Measurements from ENCODE around the gene NRIP1.

NRIP1 gene

DNA sequence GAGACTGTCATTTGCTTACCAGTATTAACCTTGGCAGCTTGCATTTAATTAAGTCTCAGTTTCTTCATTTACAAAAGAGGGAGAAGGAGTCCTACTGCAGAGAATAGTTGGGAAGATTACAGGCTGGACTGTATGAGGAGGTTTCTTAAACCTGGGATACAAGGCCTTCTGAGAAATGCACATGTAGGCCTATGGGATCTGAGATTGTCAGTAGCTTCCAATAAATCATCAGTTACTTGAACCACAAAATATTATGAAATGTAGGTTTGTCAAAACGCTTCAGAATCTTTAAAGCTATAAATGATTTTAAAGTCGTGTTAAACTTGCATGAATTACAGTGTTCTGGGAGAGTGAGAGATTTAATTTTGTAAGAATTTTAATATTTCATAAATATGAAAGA, 69.6 kb downstream of the NRIP1 start:
- no peak for ATAC-seq
- H3K36me3 Mint-ChIP-seq = peaks cover 6% of the 10 kb centered on the region
- peaks cover 11% of the 10 kb centered on the region for H3K4me1 Mint-ChIP-seq
- no peak for DNase-seq (ENCODE audit: low spot score in 2 of 2)
- H3K9me3 Mint-ChIP-seq = no peaks in the 10 kb centered on the region
- H3K4me3 Mint-ChIP-seq = no peak overlapping the region
- no peak overlapping the region for H3K27ac Mint-ChIP-seq

DNA sequence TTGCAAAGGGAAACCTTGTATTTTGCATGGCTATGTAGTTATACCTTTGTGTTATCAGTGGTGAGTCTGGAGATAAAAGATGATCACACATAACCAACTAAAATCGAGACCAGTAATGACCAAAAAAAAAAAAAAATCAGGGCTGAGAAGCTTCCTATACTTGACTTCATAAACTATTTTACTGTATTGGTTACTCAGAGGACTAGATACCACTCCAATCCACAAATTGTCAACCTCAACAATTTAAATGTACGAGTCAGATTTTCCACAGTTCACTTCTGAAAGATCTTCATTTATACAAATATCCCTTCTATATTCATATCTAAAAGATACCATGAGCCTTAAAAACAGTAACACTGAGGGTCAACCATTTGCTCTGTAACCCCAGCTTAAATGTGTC, 71.7 kb downstream of the NRIP1 start:
- Mint-ChIP-seq H3K4me1 (peaks cover 16% of the 10 kb centered on the region), H3K36me3 (peaks cover 6% of the 10 kb centered on the region), H3K4me3 (no peak overlapping the region), H3K27ac (no peak overlapping the region), H3K9me3 (no peaks in the 10 kb centered on the region)
- ATAC-seq (peak; percentile 79), DNase-seq (ENCODE audit: low spot score in 2 of 2) (no peak)

DNA sequence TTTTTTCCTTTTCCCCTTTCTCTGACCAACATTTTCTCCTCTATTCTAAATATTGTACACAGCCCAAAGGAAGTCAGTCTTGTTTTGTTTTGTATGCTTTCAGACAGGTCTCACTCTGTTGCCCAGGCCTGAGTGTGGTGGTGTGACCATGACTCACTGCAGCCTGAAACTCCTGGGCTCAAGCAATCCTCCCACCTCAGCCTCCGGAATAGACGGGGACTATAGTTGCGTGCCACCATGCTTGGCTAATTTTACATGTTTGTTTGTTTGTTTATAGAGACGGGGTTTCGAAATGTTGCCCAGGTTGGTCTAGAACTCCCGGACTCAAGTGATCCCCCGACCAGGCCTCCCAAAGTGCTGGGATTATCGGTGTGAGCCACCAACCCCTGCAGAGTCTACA, 72.8 kb downstream of the NRIP1 start:
- Mint-ChIP-seq H3K27ac (peak overlapping the region; percentile 43), H3K4me3 (no peak overlapping the region), H3K4me1 (peaks cover 16% of the 10 kb centered on the region), H3K9me3 (no peaks in the 10 kb centered on the region), H3K36me3 (peaks cover 6% of the 10 kb centered on the region)
- ATAC-seq (peak; percentile 40), DNase-seq (ENCODE audit: low spot score in 2 of 2) (no peak)

DNA sequence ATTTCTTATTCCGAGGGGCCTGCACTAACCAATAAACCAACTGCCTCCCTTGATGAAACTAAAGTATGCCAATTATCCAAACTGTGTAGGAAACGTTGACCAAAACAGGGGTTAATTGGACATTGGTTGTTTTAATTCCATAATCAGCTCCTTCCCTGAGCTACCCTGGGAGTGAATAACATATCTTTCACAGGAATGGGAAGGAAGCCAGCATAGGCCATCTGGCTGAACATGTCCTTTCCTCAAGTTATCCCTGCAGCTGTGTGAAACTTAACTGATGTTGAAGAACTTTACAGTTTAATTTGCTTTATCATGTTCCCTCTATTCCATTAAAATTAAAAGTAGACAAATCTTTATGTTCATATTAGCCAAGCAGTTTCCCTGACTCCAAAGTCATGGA, 75.4 kb downstream of the NRIP1 start:
- no peak overlapping the region for H3K27ac Mint-ChIP-seq
- DNase-seq (ENCODE audit: low spot score in 2 of 2) (no peak), ATAC-seq (no peak)
- peaks cover 16% of the 10 kb centered on the region for H3K4me1 Mint-ChIP-seq
- H3K4me3 Mint-ChIP-seq = no peak overlapping the region
- H3K36me3 Mint-ChIP-seq = peaks cover 6% of the 10 kb centered on the region
- H3K9me3 Mint-ChIP-seq = no peaks in the 10 kb centered on the region

DNA sequence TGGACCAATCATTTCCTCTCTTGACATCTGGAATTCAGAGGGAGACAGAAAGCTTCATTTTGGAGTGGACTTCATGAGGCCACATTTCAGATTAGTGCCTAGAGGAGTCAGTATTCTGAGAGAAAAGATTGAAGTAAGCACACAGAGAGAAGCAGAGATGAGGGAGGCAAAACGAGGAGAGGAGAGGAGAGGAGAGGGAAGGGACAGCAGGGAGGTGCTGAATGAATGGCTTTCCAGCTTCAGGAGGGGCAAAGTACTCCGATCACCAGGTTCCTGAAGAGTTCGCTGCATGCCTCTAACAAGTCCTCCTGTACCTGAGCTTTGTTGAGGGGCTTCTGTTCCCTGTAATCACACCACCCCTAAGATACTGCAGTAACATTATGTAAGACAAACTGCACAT, 76.0 kb downstream of the NRIP1 start:
- Mint-ChIP-seq H3K27ac (no peak overlapping the region), H3K36me3 (peaks cover 6% of the 10 kb centered on the region), H3K4me1 (peaks cover 20% of the 10 kb centered on the region), H3K9me3 (no peaks in the 10 kb centered on the region), H3K4me3 (no peak overlapping the region)
- no peak for ATAC-seq
- no peak for DNase-seq (ENCODE audit: low spot score in 2 of 2)

DNA sequence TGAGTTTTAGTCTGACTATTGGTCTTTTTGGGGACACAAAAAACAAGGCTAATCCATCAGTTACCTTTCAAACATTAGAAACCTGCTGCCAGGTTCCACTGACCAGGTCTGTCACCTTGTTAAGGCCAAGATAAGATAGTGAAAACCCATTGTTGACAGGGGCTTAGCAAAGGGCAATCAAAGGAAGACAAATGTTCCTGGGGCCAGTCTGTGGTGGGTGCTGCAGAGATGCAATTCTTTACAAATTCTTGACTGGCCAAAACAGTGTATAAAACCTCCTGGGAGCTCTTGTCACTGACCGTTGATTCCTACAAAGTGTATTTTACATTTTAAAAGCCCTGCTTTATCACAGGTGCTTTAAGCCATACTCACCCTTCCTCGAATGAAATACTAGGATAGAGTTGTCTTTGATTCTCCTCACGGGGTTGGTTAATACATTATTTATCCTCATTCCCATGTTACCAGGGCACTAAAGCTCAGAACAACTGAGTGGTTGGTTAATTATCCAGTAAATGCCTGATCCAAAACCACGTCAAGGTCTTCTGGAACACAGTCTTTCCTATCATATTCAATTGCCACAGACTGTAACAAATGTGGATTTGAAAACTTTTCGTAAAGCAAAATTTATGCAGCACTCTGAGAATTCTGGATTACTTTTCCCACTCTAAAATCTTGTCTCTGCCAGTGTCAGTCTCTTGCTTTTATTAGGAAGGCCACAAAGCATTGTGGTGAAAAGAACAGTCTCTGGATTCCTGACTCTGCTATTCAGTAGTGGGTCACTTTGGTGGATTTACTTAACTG, 77.2 kb downstream of the NRIP1 start:
- Mint-ChIP-seq H3K4me3 (no peak overlapping the region), H3K9me3 (no peaks in the 10 kb centered on the region), H3K36me3 (no peaks in the 10 kb centered on the region), H3K4me1 (peaks cover 32% of the 10 kb centered on the region), H3K27ac (no peak overlapping the region)
- ATAC-seq (no peak), DNase-seq (ENCODE audit: low spot score in 2 of 2) (no peak)

DNA sequence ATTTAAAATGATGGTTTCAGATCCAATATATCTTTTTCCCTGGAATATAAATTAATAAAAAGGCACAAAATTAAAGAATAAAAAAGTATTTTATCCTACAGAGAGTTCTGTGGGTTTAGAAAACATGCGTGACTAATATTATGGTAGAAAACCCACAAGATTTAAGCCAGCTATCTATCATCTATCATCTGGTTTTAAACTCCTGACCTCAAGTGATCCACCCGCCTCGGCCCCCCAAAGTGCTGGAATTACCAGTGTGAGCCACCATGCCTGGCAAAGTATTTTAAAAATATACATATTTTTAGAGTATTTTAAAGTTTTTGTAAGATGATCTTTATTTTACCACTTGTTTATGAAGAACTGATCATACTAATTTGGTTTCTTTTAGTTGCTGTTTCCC, 79.5 kb downstream of the NRIP1 start:
- DNase-seq (ENCODE audit: low spot score in 2 of 2) = no peak
- no peaks in the 10 kb centered on the region for H3K36me3 Mint-ChIP-seq
- peaks cover 37% of the 10 kb centered on the region for H3K4me1 Mint-ChIP-seq
- no peak for ATAC-seq
- H3K9me3 Mint-ChIP-seq = no peaks in the 10 kb centered on the region
- no peak overlapping the region for H3K27ac Mint-ChIP-seq
- no peak overlapping the region for H3K4me3 Mint-ChIP-seq

DNA sequence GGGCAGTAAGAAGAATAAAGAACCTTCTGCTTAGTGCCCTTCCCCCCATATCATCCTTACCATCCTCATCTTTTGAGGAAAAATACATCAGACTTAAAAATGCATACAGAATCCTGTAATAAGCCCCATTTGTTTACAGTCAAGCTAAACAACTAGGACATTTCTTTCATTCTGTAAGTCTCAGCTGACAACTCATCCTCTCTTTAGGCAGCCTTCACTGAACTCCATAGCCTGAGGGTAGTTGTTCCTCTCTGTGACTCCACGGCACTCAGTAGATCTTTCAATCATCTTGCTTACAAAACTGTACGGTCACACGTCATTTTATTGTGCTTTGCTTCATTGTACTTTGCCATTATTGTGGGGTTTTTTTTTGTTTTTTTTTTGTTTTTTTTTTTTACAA, 82.5 kb downstream of the NRIP1 start:
- H3K4me3 Mint-ChIP-seq = no peak overlapping the region
- DNase-seq (ENCODE audit: low spot score in 2 of 2) (no peak), ATAC-seq (no peak)
- peaks cover 26% of the 10 kb centered on the region for H3K4me1 Mint-ChIP-seq
- H3K27ac Mint-ChIP-seq = peak overlapping the region; percentile 6
- H3K36me3 Mint-ChIP-seq = no peaks in the 10 kb centered on the region
- no peaks in the 10 kb centered on the region for H3K9me3 Mint-ChIP-seq

DNA sequence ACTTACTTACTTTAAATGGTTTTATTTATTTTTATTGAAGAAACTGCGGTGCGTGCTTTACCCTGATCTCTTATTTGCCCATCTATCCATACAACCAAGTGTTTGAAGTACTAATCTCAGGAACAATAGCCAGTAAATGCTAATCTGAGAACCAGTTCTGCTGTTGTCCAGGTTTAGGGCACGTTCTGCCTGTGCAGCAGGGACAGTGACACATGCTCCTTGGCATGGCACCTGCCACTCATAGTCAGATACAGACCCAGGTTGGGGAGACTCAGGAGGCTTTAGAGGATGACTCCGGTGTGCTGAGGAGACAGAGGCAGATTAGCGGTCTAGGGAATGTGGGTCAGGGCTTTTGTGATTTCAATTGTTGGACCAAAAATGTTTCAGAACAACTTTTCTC, 83.6 kb downstream of the NRIP1 start:
- DNase-seq (ENCODE audit: low spot score in 2 of 2) (no peak), ATAC-seq (no peak)
- Mint-ChIP-seq H3K36me3 (no peaks in the 10 kb centered on the region), H3K4me1 (peaks cover 26% of the 10 kb centered on the region), H3K9me3 (no peaks in the 10 kb centered on the region), H3K4me3 (no peak overlapping the region), H3K27ac (no peak overlapping the region)

DNA sequence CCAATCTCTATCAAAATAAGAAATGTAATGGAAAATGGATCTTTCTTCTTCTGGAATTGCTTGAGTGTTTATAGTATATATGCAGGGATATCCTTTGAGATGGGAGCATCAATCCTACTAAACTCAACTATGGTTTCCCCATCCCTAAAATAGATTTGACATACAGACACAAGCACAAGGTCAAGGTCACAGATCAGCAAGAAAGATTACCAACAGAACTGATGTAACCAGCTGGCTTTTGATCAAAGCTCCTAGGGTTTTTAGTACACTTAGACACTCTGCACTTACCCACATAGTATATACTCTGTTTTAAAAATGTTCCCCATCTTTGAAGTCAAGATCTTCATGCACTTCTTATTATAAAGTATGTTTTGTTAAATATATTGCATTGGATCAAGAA, 85.5 kb downstream of the NRIP1 start:
- Mint-ChIP-seq H3K9me3 (no peaks in the 10 kb centered on the region), H3K27ac (no peak overlapping the region), H3K4me1 (peaks cover 26% of the 10 kb centered on the region), H3K36me3 (no peaks in the 10 kb centered on the region), H3K4me3 (no peak overlapping the region)
- ATAC-seq (no peak), DNase-seq (ENCODE audit: low spot score in 2 of 2) (no peak)

DNA sequence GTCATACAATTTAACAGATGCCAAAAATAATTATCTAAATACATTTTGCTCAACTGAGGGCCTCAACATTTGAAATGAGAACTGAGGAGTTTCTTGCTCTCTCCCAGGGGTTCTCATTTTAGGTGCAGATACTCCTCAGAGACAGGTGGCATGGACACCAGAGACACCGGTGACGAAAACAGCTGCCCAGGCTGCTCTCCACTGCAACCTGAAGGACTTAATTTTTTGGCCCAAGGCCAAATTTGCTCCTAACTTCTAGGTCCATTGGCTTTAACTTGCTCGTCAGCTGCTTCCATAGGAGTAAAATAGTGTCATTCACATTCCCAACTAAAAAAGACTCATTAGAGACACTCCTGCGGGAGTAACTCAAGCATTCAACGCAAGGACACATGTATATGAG, 87.0 kb downstream of the NRIP1 start:
- Mint-ChIP-seq H3K27ac (no peak overlapping the region), H3K4me1 (peaks cover 12% of the 10 kb centered on the region), H3K4me3 (no peak overlapping the region), H3K9me3 (no peaks in the 10 kb centered on the region), H3K36me3 (no peaks in the 10 kb centered on the region)
- ATAC-seq = no peak
- DNase-seq (ENCODE audit: low spot score in 2 of 2) = no peak

DNA sequence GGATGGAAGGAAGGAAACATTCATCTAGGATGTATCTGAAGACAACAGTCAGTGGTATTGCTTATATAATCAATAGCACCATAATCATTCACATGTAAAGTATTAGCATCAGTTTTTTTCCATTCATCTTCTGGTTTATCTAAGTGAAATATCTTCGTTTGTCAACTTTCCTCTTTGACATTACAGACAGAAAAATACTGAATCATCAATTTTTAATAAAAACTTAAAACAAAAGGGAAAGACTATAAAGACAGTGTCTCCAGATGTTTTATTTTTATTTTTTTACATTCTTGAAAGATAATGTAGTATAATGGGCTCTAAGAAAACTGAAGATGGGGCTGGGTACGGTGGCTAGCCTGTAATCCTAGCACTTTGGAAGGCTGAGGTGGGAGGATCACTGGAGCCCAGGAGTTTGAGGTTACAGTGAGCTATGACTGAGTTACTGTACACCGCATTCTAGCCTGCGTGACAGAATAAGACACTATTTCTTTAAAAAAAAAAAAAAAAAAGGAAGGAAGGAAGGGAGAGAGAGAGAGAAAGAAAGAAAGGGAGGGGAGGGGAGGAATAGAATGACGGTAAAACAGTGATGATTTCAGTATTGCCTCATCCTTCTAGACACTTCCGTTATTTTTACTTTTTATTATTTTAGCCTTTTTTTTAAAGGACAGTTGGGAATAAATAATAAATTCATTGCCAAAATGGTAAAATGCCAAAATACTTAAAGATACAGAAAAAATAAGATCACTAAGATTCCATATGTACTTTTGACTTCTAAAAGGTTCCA, 89.5 kb downstream of the NRIP1 start:
- DNase-seq (ENCODE audit: low spot score in 2 of 2) (no peak), ATAC-seq (no peak)
- Mint-ChIP-seq H3K4me3 (no peak overlapping the region), H3K27ac (peak overlapping the region; percentile 43), H3K4me1 (no peaks in the 10 kb centered on the region), H3K36me3 (no peaks in the 10 kb centered on the region), H3K9me3 (no peaks in the 10 kb centered on the region)

DNA sequence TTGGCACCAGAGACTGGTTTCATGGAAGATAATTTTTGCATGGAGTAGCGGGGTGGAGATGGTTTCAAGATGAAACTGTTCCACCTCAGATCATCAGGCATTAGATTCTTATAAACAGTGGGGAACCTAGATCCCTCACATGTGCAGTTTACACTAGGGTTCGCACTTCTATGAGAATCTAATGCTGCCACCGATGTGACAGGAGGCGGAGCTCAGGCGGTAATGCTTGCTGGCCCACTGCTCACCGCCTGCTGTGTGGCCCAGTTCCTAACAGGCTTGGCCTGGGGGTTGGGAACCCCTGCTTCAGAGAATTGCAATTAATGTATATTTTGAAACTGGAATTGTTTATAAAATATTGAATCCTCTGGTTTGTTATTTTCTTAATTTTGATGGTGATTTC, 92.1 kb downstream of the NRIP1 start:
- no peak overlapping the region for H3K4me3 Mint-ChIP-seq
- DNase-seq (ENCODE audit: low spot score in 2 of 2) (no peak), ATAC-seq (no peak)
- no peak overlapping the region for H3K27ac Mint-ChIP-seq
- no peaks in the 10 kb centered on the region for H3K9me3 Mint-ChIP-seq
- peaks cover 14% of the 10 kb centered on the region for H3K36me3 Mint-ChIP-seq
- H3K4me1 Mint-ChIP-seq = no peaks in the 10 kb centered on the region

DNA sequence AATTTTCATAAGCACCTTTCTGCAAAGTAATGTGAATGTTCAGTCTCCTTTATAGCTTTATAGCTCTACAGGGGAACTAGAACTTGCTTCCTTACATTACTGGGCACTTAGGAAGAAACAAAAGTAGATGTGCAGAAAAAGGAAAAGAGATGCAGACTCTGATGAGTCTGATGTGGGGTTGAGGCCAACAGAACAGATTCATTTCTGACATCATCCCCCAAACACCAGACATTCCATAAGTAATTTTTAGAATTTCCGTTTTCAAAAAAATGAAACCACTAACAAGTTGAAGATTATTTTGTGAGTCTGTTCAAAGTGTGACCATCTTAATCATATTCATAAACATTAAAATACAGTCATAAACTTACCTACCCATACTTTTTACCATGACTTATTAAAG, 96.0 kb downstream of the NRIP1 start:
- no peak overlapping the region for H3K4me3 Mint-ChIP-seq
- ATAC-seq = peak; percentile 47
- no peak for DNase-seq (ENCODE audit: low spot score in 2 of 2)
- no peak overlapping the region for H3K27ac Mint-ChIP-seq
- peaks cover 25% of the 10 kb centered on the region for H3K36me3 Mint-ChIP-seq
- no peaks in the 10 kb centered on the region for H3K9me3 Mint-ChIP-seq
- H3K4me1 Mint-ChIP-seq = peaks cover 12% of the 10 kb centered on the region

DNA sequence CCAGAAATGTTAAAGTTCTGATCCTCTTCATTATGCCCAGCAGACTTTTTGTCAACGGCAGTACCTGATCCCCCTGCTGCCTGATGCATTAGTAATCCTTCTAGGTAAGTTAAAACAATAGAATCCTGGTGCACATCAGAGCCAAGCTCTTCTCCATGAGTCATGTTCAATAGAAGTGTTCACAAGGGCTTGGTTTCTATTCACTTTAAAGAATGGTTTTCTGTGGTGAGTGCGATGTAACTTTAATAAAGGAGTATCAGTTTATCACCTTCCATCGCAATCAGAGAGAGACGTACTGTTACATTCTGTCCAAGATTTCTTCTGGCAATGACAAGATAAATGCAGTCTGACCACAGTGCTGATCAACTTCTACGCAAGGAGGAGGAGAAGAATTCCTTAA, 96.8 kb downstream of the NRIP1 start:
- Mint-ChIP-seq H3K36me3 (peaks cover 25% of the 10 kb centered on the region), H3K4me3 (no peak overlapping the region), H3K9me3 (no peaks in the 10 kb centered on the region), H3K27ac (no peak overlapping the region), H3K4me1 (peaks cover 12% of the 10 kb centered on the region)
- ATAC-seq (no peak), DNase-seq (ENCODE audit: low spot score in 2 of 2) (no peak)

DNA sequence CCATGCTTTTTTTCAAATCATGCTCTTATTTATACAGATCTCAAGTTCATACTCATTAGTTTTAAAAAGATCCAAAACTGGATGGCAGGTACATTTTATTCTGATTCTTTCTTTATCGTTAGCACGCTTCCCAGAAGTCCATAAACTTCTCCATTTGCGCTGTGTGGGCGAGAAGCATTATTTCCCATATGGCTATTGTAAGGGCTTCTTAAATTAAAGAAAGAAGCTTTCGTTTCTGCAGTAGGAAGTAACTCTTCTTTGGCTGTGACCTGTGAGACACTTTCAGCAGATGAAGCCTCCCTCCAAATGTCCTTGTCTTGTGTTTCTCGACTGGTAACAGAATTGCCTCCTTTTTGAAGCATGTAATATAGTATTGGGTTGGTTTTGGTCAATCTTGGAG, 100.2 kb downstream of the NRIP1 start:
- DNase-seq (ENCODE audit: low spot score in 2 of 2) (no peak), ATAC-seq (no peak)
- H3K9me3 Mint-ChIP-seq = no peaks in the 10 kb centered on the region
- no peak overlapping the region for H3K4me3 Mint-ChIP-seq
- H3K4me1 Mint-ChIP-seq = peaks cover 12% of the 10 kb centered on the region
- no peak overlapping the region for H3K27ac Mint-ChIP-seq
- H3K36me3 Mint-ChIP-seq = peaks cover 25% of the 10 kb centered on the region
